ENCODE data around the gene SLC12A7.

The SLC12A7 gene

GRCh38 chr5:1133510-1134201 lies 21.8 kb upstream of the SLC12A7 start:
- no peak for TF ChIP-seq CTCF (IDR thresholded peaks at IDR 0.05; ENCODE audit: low read depth, low read length)
- no peak overlapping the region for H3K4me3 ChIP-seq (ENCODE audit: low read depth, low read length)

- TF ChIP-seq CTCF (IDR thresholded peaks at IDR 0.05; ENCODE audit: low read depth, low read length): no peak
- no peak overlapping the region for H3K4me3 ChIP-seq (ENCODE audit: low read depth, low read length)
These were observed 21.2 kb upstream of the SLC12A7 start for GRCh38 chr5:1133108-1133507.

- no peak for TF ChIP-seq CTCF (IDR thresholded peaks at IDR 0.05; ENCODE audit: low read depth, low read length)
- no peak overlapping the region for H3K4me3 ChIP-seq (ENCODE audit: low read depth, low read length)
These were observed 20.7 kb upstream of the SLC12A7 start for GRCh38 chr5:1132570-1132969.

- no peak overlapping the region for H3K4me3 ChIP-seq (ENCODE audit: low read depth, low read length)
- TF ChIP-seq CTCF (IDR thresholded peaks at IDR 0.05; ENCODE audit: low read depth, low read length): no peak
These were observed 19.9 kb upstream of the SLC12A7 start for GRCh38 chr5:1131726-1132125.

- H3K4me3 ChIP-seq (ENCODE audit: low read depth, low read length): no peak overlapping the region
- no peak for TF ChIP-seq CTCF (IDR thresholded peaks at IDR 0.05; ENCODE audit: low read depth, low read length)
These were observed 19.3 kb upstream of the SLC12A7 start for GRCh38 chr5:1131191-1131621.

- H3K4me3 ChIP-seq (ENCODE audit: low read depth, low read length): no peak overlapping the region
- no peak for TF ChIP-seq CTCF (IDR thresholded peaks at IDR 0.05; ENCODE audit: low read depth, low read length)
These were observed 18.5 kb upstream of the SLC12A7 start for GRCh38 chr5:1130218-1130946.

GRCh38 chr5:1129711-1130055 lies 17.8 kb upstream of the SLC12A7 start:
- no peak overlapping the region for H3K4me3 ChIP-seq (ENCODE audit: low read depth, low read length)

More at GRCh38 chr5:1129711-1130055, 17.8 kb upstream of the SLC12A7 start:
- no peak for TF ChIP-seq CTCF (IDR thresholded peaks at IDR 0.05; ENCODE audit: low read depth, low read length)
